Astrocyte of the spinal cord (primary cell): Measurements from ENCODE around the gene GPRC5C.

ENCODE experiments used
- DNase-seq: peaks from one replicate; pipeline ENCODE4 v3.0.0; 2011; ENCODE audit warnings: low read depth, low spot score
- H3K4me3 ChIP-seq: 2 replicates; pipeline ENCODE4 v1.5.1; 2011; ENCODE audit warnings: low read depth, mild to moderate bottlenecking, low read length, moderate library complexity
- CTCF ChIP-seq: IDR thresholded peaks from 2 replicates; pipeline ENCODE4 v1.5.1; 2012; ENCODE audit warnings: low read depth, mild to moderate bottlenecking, low read length, inconsistent platforms
- in situ Hi-C: cut with HindIII; loops from 2 replicates; pipeline ENCODE4 v1.10.0; 2017; ENCODE audit warnings: low sequenced_read_pairs

Gene GPRC5C

DNA sequence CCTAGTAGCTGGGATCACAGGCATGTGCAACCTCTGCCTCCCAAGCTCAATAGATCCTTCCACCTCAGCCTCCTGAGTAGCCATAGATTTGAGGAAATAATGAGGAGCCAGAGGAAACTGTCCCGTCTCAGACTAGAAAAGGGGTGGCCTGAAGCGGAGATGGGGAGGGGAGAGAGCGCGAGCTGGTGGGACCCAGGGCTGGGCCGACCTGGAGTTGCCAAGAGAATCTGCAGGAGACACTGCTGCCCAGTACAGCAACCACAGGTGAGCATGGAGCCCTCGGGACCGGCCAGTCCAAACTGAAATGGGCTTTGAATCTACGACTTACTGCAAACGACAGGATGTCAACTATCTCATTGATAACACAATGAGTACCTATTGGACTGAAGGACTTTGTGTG, 58.8 kb downstream of the GPRC5C start:
- no peak for TF ChIP-seq CTCF
- DNase-seq: no peak
- H3K4me3 ChIP-seq: no peak overlapping the region
- in situ Hi-C loops: no loop called here

GRCh38 chr17:74491626-74492025, 59.7 kb downstream of the GPRC5C start:
- in situ Hi-C loops: no loop called here
- TF ChIP-seq CTCF: no peak
- no peak for DNase-seq

DNA sequence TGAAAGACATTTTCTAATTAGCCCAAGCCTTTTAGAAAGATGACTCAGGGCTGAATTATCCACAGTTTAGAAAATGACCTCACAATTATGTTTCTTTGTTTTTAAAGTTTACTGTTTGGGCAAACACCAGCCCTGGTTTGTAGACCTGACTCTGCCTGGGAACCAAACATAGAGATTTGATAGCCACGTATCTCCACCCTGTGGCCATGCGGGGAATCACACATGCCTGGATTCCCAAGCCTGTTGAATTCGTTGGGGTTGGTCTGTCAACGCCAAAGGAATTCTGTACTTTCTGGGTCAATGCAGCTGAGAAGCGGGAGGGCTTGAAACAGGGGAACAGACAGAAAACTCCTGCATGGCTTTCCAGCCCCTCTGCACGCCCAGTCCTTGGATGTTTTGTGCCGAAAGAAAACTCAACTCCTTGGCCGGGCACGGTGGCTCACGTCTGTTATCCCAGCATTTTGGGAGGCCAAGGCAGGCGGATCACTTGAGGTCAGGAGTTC, 61.5 kb downstream of the GPRC5C start:
- in situ Hi-C loops: no loop called here
- no peak overlapping the region for H3K4me3 ChIP-seq
- TF ChIP-seq CTCF: peak; percentile 87
- peak; percentile 32 for DNase-seq

More at GRCh38 chr17:74491626-74492025, 59.7 kb downstream of the GPRC5C start:
- no peak overlapping the region for H3K4me3 ChIP-seq
